Measurements from ENCODE around the gene SEC11A. TPM values are rescaled to one million over a fixed set of nuclear protein-coding genes. Genes with fewer than 3 reads are reported as not detected.
"Not testable (repeated sequence)": the region's sequence is repeated elsewhere in the genome, so short reads cannot be mapped to it uniquely, and the experiment has no call there.

Gene SEC11A
- polyA plus RNA-seq (ENCODE audit: insufficient read length in 10 of 10) = 100 to 1,000 TPM; 275 to 352 (median 300) TPM
- long read RNA-seq, donor 1, transcript SEC11A-202 (7 exons, 1,223 nt) = minor isoform, 10 of 328 reads
- long read RNA-seq, donor 1, transcript SEC11A-201 (6 exons, 1,656 nt) = minor isoform, 126 of 328 reads
- long read RNA-seq, donor 1, transcript SEC11A-207 (1 exons, 2,204 nt) = major isoform, 181 of 328 reads
- long read RNA-seq, donor 1, partial matches to known transcripts = 0 of 328 reads
- long read RNA-seq, donor 1, other reads (novel, unspliced or antisense) = 0 of 328 reads
- long read RNA-seq, donor 2, transcript SEC11A-207 (1 exons, 2,204 nt) = major isoform, 172 of 307 reads
- long read RNA-seq, donor 2, transcript SEC11A-206 (2 exons, 3,626 nt) = minor isoform, 13 of 307 reads
- long read RNA-seq, donor 2, transcript SEC11A-202 (7 exons, 1,223 nt) = minor isoform, 6 of 307 reads
- long read RNA-seq, donor 2, transcript SEC11A-201 (6 exons, 1,656 nt) = minor isoform, 107 of 307 reads
- long read RNA-seq, donor 2, partial matches to known transcripts = 6 of 307 reads
- long read RNA-seq, donor 2, other reads (novel, unspliced or antisense) = 0 of 307 reads
- long read RNA-seq, donor 3, partial matches to known transcripts = 0 of 1 reads
- long read RNA-seq, donor 3, other reads (novel, unspliced or antisense) = 0 of 1 reads
- long read RNA-seq, donor 4, transcript SEC11A-206 (2 exons, 3,626 nt) = minor isoform, 8 of 180 reads
- long read RNA-seq, donor 4, transcript SEC11A-201 (6 exons, 1,656 nt) = major isoform, 89 of 180 reads
- long read RNA-seq, donor 4, transcript SEC11A-207 (1 exons, 2,204 nt) = minor isoform, 69 of 180 reads
- long read RNA-seq, donor 4, partial matches to known transcripts = 6 of 180 reads
- long read RNA-seq, donor 4, other reads (novel, unspliced or antisense) = 0 of 180 reads
- long read RNA-seq, donor 5, transcript SEC11A-202 (7 exons, 1,223 nt) = minor isoform, 8 of 352 reads
- long read RNA-seq, donor 5, transcript SEC11A-207 (1 exons, 2,204 nt) = major isoform, 164 of 352 reads
- long read RNA-seq, donor 5, transcript SEC11A-206 (2 exons, 3,626 nt) = minor isoform, 11 of 352 reads
- long read RNA-seq, donor 5, transcript SEC11A-201 (6 exons, 1,656 nt) = minor isoform, 150 of 352 reads
- long read RNA-seq, donor 5, partial matches to known transcripts = 10 of 352 reads
- long read RNA-seq, donor 5, other reads (novel, unspliced or antisense) = 0 of 352 reads
- long read RNA-seq, donor 6, transcript SEC11A-206 (2 exons, 3,626 nt) = minor isoform, 10 of 338 reads
- long read RNA-seq, donor 6, transcript SEC11A-207 (1 exons, 2,204 nt) = major isoform, 154 of 338 reads
- long read RNA-seq, donor 6, transcript SEC11A-201 (6 exons, 1,656 nt) = minor isoform, 132 of 338 reads
- long read RNA-seq, donor 6, transcript SEC11A-202 (7 exons, 1,223 nt) = minor isoform, 8 of 338 reads
- long read RNA-seq, donor 6, partial matches to known transcripts = 22 of 338 reads
- long read RNA-seq, donor 6, other reads (novel, unspliced or antisense) = 0 of 338 reads
- long read RNA-seq, donor 7, transcript SEC11A-201 (6 exons, 1,656 nt) = major isoform, 66 of 150 reads
- long read RNA-seq, donor 7, transcript SEC11A-207 (1 exons, 2,204 nt) = major isoform, 66 of 150 reads
- long read RNA-seq, donor 7, transcript SEC11A-206 (2 exons, 3,626 nt) = minor isoform, 7 of 150 reads
- long read RNA-seq, donor 7, partial matches to known transcripts = 5 of 150 reads
- long read RNA-seq, donor 7, other reads (novel, unspliced or antisense) = 0 of 150 reads
- long read RNA-seq, donor 8, transcript SEC11A-206 (2 exons, 3,626 nt) = minor isoform, 11 of 243 reads
- long read RNA-seq, donor 8, transcript SEC11A-207 (1 exons, 2,204 nt) = major isoform, 144 of 243 reads
- long read RNA-seq, donor 8, transcript SEC11A-201 (6 exons, 1,656 nt) = minor isoform, 71 of 243 reads
- long read RNA-seq, donor 8, partial matches to known transcripts = 11 of 243 reads
- long read RNA-seq, donor 8, other reads (novel, unspliced or antisense) = 0 of 243 reads
- long read RNA-seq, donor 9, transcript SEC11A-207 (1 exons, 2,204 nt) = major isoform, 15 of 21 reads
- long read RNA-seq, donor 9, partial matches to known transcripts = 0 of 21 reads
- long read RNA-seq, donor 9, other reads (novel, unspliced or antisense) = 0 of 21 reads

GRCh38 chr15:84716036-84716732 lies at the start of gene SEC11A:
SEC11A (minus strand) TSS chr15:84716139; CDS start chr15:84716075, 64 bp downstream.
- peak; percentile 89 to 98 (median 94) for DNase-seq

- no peak for DNase-seq
Measured at GRCh38 chr15:84765675-84766074, 49.7 kb upstream of the SEC11A start.

GRCh38 chr15:84764989-84765388 lies 49.0 kb upstream of the SEC11A start:
- no peak for DNase-seq

GRCh38 chr15:84764585-84764984 lies 48.6 kb upstream of the SEC11A start:
- DNase-seq = no peak

GRCh38 chr15:84762840-84763572 lies 47.1 kb upstream of the SEC11A start:
- DNase-seq = no peak

- no peak for DNase-seq
Measured at GRCh38 chr15:84761607-84762131, 45.7 kb upstream of the SEC11A start.

- DNase-seq = no peak
Measured at GRCh38 chr15:84760219-84760618, 44.3 kb upstream of the SEC11A start.

GRCh38 chr15:84759018-84759417 lies 43.1 kb upstream of the SEC11A start:
- DNase-seq = no peak

- DNase-seq = no peak
Measured at GRCh38 chr15:84755736-84756527, 40.0 kb upstream of the SEC11A start.

GRCh38 chr15:84754889-84755288 lies 39.0 kb upstream of the SEC11A start:
- DNase-seq = not testable (repeated sequence)

- peak; percentile 18 to 45 (median 23) for DNase-seq
Measured at GRCh38 chr15:84752700-84753099, 36.8 kb upstream of the SEC11A start.

- no peak for DNase-seq
Measured at GRCh38 chr15:84752195-84752594, 36.3 kb upstream of the SEC11A start.

GRCh38 chr15:84751721-84752120 lies 35.8 kb upstream of the SEC11A start:
- DNase-seq = not testable (repeated sequence)

- peak in 1 of 3 donors; percentile 15 for DNase-seq
Measured at GRCh38 chr15:84750583-84751092, 34.7 kb upstream of the SEC11A start.

- peak; percentile 27 to 69 (median 53) for DNase-seq
Measured at GRCh38 chr15:84749111-84749991, 33.4 kb upstream of the SEC11A start.

Measured in muscle of back (tissue), 13 donors.